GM23338 (cell line): ENCODE results near the gene CIITA. TPM values are rescaled to one million over a fixed set of nuclear protein-coding genes. Genes with fewer than 3 reads are reported as not detected.

Source experiments
- ATAC-seq: fragments of 200-7000 bp; cut with Tn5 transposase; 3 replicates; pipeline ENCODE4 v1.9.1; 2020
- DNase-seq: peaks from one replicate; pipeline ENCODE4 v3.0.0-alpha.2; 2015; ENCODE audit warnings: low spot score
- H2AFZ ChIP-seq: fragments of 200-600 bp; sonication (generic); 2 replicates; pipeline ENCODE4 v1.8.0; 2016; ENCODE audit warnings: antibody characterized with exemption, mild to moderate bottlenecking, moderate library complexity
- H3F3A ChIP-seq: fragments of 200-600 bp; sonication (generic); replicated peaks from 2 replicates; pipeline ENCODE4 v1.8.0; 2017; ENCODE audit warnings: antibody characterized with exemption, mixed run types, low read depth
- H3K27ac ChIP-seq: fragments of 200-600 bp; sonication (generic); 2 replicates; pipeline ENCODE4 v1.6.1; 2016; ENCODE audit warnings: low read depth
- H3K27me3 ChIP-seq: fragments of 200-600 bp; sonication (generic); 2 replicates; pipeline ENCODE4 v1.8.0; 2016; ENCODE audit warnings: mild to moderate bottlenecking, mixed run types, moderate library complexity; ENCODE audit not compliant: insufficient read depth
- H3K36me3 ChIP-seq: fragments of 200-600 bp; sonication (generic); 2 replicates; pipeline ENCODE4 v1.8.0; 2016; ENCODE audit warnings: mild to moderate bottlenecking; ENCODE audit not compliant: insufficient read depth
- H3K4me1 ChIP-seq: fragments of 200-600 bp; sonication (generic); 2 replicates; pipeline ENCODE4 v1.8.0; 2016; ENCODE audit warnings: mild to moderate bottlenecking, moderate library complexity; ENCODE audit not compliant: insufficient read depth
- H3K4me2 ChIP-seq: fragments of 200-600 bp; sonication (generic); 2 replicates; pipeline ENCODE4 v1.7.1; 2017; ENCODE audit warnings: mixed run types
- H3K4me3 ChIP-seq: fragments of 200-600 bp; sonication (generic); 2 replicates; pipeline ENCODE4 v1.6.1; 2016; ENCODE audit warnings: mixed run types
- H3K79me2 ChIP-seq: fragments of 200-600 bp; sonication (generic); replicated peaks from 2 replicates; pipeline ENCODE4 v1.8.0; 2017; ENCODE audit warnings: mild to moderate bottlenecking; ENCODE audit not compliant: insufficient read depth
- H3K9me2 ChIP-seq: fragments of 200-600 bp; sonication (generic); 2 replicates; pipeline ENCODE4 v1.8.0; 2017; ENCODE audit not compliant: insufficient read depth
- H4K20me1 ChIP-seq: fragments of 200-600 bp; sonication (generic); replicated peaks from 2 replicates; pipeline ENCODE4 v1.8.0; 2017; ENCODE audit warnings: mild to moderate bottlenecking; ENCODE audit not compliant: insufficient read depth
- H3K27ac Mint-ChIP-seq: 2 replicates; pipeline ENCODE4 v1.8.0; 2020; ENCODE audit warnings: inconsistent platforms, mild to moderate bottlenecking, moderate library complexity, mixed read lengths
- H3K27me3 Mint-ChIP-seq: 3 replicates; pipeline ENCODE4 v1.8.0; 2022; ENCODE audit warnings: low read depth, mild to moderate bottlenecking, moderate library complexity, mixed read lengths, inconsistent platforms; ENCODE audit not compliant: insufficient read depth, poor library complexity
- H3K36me3 Mint-ChIP-seq: 3 replicates; pipeline ENCODE4 v1.8.0; 2021; ENCODE audit warnings: low read depth, mild to moderate bottlenecking, inconsistent platforms, moderate library complexity, mixed read lengths
- H3K4me1 Mint-ChIP-seq: 3 replicates; pipeline ENCODE4 v1.8.0; 2020; ENCODE audit warnings: mild to moderate bottlenecking, inconsistent platforms, mixed read lengths
- H3K4me3 Mint-ChIP-seq: 3 replicates; pipeline ENCODE4 v1.8.0; 2021; ENCODE audit warnings: moderate library complexity, mild to moderate bottlenecking, inconsistent platforms, mixed read lengths
- H3K9me3 Mint-ChIP-seq: 3 replicates; pipeline ENCODE4 v1.8.0; 2020; ENCODE audit warnings: moderate library complexity, mild to moderate bottlenecking, inconsistent platforms, mixed read lengths
- CREB1 ChIP-seq: fragments of 250-450 bp; sonication (Bioruptor Pico); IDR thresholded peaks from 2 replicates; pipeline ENCODE4 v1.5.0; 2020; ENCODE audit warnings: low read depth, mild to moderate bottlenecking, moderate library complexity
- EZH2 ChIP-seq: fragments of 200-600 bp; sonication (generic); IDR thresholded peaks from one replicate; pipeline ENCODE4 v1.8.0; 2017; ENCODE audit warnings: antibody characterized with exemption, mild to moderate bottlenecking, low read depth; ENCODE audit not compliant: unreplicated experiment
- EZH2phosphoT487 ChIP-seq: fragments of 200-600 bp; sonication (generic); IDR thresholded peaks from one replicate; pipeline ENCODE4 v1.8.1; 2018; ENCODE audit warnings: antibody characterized with exemption; ENCODE audit not compliant: unreplicated experiment
- JUNB ChIP-seq: IDR thresholded peaks from one replicate; pipeline ENCODE4 v1.6.1; 2016; ENCODE audit warnings: antibody characterized with exemption; ENCODE audit not compliant: unreplicated experiment
- NANOG ChIP-seq: IDR thresholded peaks from 2 replicates; pipeline ENCODE4 v1.6.1; 2016; ENCODE audit warnings: antibody characterized with exemption, borderline replicate concordance
- POLR2AphosphoS5 ChIP-seq: IDR thresholded peaks from 2 replicates; pipeline ENCODE4 v1.6.1; 2016; ENCODE audit warnings: antibody characterized with exemption, low read depth
- STAT1 ChIP-seq: IDR thresholded peaks from one replicate; pipeline ENCODE4 v1.6.1; 2016; ENCODE audit warnings: antibody characterized with exemption; ENCODE audit not compliant: unreplicated experiment
- ZNF114 ChIP-seq: fragments of 250-450 bp; sonication (Bioruptor Pico); IDR thresholded peaks from 2 replicates; pipeline ENCODE4 v1.5.0; 2020; ENCODE audit warnings: mild to moderate bottlenecking, moderate library complexity
- ZNF331 ChIP-seq: fragments of 250-450 bp; sonication (Bioruptor Pico); IDR thresholded peaks from 2 replicates; pipeline ENCODE4 v1.5.0; 2020; ENCODE audit warnings: low read depth, mild to moderate bottlenecking, moderate library complexity
- polyA plus RNA-seq: library from polyadenylated mRNA; unstranded; fragments of >200 nt; fragmentation: Nextera tagmentation; extraction: Ambion mirVana; gene quantifications from 2 replicates; pipeline ENCODE4 v1.2.1, GENCODE V29; 2016
- total RNA-seq: library from RNA; depleted of rRNA; stranded (reverse); fragments of >200 nt; shearing (Covaris generic); gene quantifications from 2 replicates; pipeline ENCODE4 v1.2.3, GENCODE V29; 2014
- TF ChIP-seq, protein P1 (sequence below), 2 experiments: fragments of 200-600 bp in 1 of 2; sonication (generic) in 1 of 2; conservative IDR thresholded peaks; 2 replicates each; pipeline versions ENCODE4 v1.5.1 to v1.6.1; 2016 to 2017; ENCODE audit warnings: antibody characterized with exemption in 2 of 2, low read depth in 2 of 2, mild to moderate bottlenecking in 2 of 2, moderate library complexity in 1 of 2
- TF ChIP-seq, protein P2 (sequence below): IDR thresholded peaks from 2 replicates; pipeline ENCODE4 v1.6.1; 2016; ENCODE audit warnings: antibody characterized with exemption
- TF ChIP-seq, protein P3 (sequence below): IDR thresholded peaks from one replicate; pipeline ENCODE4 v1.6.1; 2018; ENCODE audit warnings: antibody characterized with exemption; ENCODE audit not compliant: unreplicated experiment

Gene CIITA
- total and polyA plus RNA-seq, 2 experiments from 2014 or later: 0.10 to 0.57 TPM

DNA sequence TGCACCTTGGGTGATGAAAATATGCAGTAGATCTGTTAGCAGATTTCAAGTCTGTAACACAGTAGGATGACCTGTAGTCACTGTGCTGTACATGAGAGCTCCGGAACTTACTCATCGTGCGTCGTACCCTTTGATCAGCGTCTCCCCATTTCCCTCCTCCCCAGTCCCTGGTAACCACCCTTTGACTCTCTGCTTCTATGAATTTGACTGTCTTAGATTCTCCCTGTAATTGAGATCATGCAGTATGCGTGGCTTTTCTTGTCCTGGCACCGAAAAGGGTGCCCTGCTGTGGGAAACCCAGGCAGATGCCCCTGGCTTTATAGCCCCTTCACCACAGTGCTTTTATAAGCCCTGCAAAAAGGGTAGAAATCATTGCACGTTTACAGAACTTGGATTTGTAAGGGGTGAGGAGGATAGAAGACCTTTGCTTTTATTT, 87.9 kb downstream of the CIITA start (continued):
- TF ChIP-seq NANOG (no peak), EZH2 (no peak), ZNF331 (CRISPR knock-in tag) (no peak), STAT1 (no peak), EZH2phosphoT487 (no peak), ZNF114 (CRISPR knock-in tag) (no peak), POLR2AphosphoS5 (no peak), JUNB (no peak)
- TF ChIP-seq, protein P1, sequence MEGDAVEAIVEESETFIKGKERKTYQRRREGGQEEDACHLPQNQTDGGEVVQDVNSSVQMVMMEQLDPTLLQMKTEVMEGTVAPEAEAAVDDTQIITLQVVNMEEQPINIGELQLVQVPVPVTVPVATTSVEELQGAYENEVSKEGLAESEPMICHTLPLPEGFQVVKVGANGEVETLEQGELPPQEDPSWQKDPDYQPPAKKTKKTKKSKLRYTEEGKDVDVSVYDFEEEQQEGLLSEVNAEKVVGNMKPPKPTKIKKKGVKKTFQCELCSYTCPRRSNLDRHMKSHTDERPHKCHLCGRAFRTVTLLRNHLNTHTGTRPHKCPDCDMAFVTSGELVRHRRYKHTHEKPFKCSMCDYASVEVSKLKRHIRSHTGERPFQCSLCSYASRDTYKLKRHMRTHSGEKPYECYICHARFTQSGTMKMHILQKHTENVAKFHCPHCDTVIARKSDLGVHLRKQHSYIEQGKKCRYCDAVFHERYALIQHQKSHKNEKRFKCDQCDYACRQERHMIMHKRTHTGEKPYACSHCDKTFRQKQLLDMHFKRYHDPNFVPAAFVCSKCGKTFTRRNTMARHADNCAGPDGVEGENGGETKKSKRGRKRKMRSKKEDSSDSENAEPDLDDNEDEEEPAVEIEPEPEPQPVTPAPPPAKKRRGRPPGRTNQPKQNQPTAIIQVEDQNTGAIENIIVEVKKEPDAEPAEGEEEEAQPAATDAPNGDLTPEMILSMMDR (conservative IDR thresholded peaks at IDR 0.05; ENCODE audit: low read depth in 2 of 2): no peak
- TF ChIP-seq, protein P2, sequence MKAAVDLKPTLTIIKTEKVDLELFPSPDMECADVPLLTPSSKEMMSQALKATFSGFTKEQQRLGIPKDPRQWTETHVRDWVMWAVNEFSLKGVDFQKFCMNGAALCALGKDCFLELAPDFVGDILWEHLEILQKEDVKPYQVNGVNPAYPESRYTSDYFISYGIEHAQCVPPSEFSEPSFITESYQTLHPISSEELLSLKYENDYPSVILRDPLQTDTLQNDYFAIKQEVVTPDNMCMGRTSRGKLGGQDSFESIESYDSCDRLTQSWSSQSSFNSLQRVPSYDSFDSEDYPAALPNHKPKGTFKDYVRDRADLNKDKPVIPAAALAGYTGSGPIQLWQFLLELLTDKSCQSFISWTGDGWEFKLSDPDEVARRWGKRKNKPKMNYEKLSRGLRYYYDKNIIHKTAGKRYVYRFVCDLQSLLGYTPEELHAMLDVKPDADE: no peak
- TF ChIP-seq, protein P3, sequence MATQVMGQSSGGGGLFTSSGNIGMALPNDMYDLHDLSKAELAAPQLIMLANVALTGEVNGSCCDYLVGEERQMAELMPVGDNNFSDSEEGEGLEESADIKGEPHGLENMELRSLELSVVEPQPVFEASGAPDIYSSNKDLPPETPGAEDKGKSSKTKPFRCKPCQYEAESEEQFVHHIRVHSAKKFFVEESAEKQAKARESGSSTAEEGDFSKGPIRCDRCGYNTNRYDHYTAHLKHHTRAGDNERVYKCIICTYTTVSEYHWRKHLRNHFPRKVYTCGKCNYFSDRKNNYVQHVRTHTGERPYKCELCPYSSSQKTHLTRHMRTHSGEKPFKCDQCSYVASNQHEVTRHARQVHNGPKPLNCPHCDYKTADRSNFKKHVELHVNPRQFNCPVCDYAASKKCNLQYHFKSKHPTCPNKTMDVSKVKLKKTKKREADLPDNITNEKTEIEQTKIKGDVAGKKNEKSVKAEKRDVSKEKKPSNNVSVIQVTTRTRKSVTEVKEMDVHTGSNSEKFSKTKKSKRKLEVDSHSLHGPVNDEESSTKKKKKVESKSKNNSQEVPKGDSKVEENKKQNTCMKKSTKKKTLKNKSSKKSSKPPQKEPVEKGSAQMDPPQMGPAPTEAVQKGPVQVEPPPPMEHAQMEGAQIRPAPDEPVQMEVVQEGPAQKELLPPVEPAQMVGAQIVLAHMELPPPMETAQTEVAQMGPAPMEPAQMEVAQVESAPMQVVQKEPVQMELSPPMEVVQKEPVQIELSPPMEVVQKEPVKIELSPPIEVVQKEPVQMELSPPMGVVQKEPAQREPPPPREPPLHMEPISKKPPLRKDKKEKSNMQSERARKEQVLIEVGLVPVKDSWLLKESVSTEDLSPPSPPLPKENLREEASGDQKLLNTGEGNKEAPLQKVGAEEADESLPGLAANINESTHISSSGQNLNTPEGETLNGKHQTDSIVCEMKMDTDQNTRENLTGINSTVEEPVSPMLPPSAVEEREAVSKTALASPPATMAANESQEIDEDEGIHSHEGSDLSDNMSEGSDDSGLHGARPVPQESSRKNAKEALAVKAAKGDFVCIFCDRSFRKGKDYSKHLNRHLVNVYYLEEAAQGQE: no peak

DNA sequence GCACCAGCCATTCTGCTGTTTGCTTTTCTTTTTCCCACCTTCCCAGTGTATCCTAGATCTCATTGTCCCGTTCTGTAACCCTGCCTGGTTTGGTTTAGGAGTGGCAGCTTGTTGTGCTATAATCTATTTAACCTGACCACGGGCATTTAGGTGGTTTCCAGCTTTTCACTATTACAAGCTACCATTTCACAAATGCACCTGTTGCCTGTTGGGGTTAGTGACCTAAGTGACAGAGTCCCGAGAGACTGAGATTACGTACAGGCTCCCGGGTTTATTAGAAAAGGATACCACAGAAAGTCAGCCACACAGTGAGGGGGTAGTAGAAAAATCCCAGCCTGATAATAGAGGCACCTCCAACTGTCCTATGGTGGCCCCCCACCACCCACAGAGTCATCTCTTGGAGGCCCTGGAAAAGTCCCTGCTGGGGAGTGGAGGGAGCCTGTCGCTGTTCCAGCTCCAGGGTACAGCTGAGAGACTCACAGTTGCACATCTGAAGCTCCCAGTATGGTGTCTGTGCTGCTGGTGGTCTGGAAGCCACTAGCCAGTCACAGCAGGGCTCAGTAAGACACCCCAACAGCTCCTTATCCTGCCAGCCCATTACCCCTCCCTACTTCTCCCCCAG, 88.5 kb downstream of the CIITA start:
- peaks cover 11% of the 10 kb centered on the region; the same call in 1 of the 3 replicates for H3K36me3 Mint-ChIP-seq
- Histone ChIP-seq H3K4me3 (no peak overlapping the region), H3K79me2 (no peaks in the 10 kb centered on the region), H3K27me3 (no peaks in the 10 kb centered on the region), H3K27ac (no peak overlapping the region), H3K36me3 (peaks cover 3% of the 10 kb centered on the region; the same call in 1 of the 2 replicates), H4K20me1 (no peaks in the 10 kb centered on the region), H3K4me2 (no peak overlapping the region), H3K4me1 (no peaks in the 10 kb centered on the region), H3F3A (no peaks in the 10 kb centered on the region), H2AFZ (no peak overlapping the region), H3K9me2 (no peaks in the 10 kb centered on the region)
- ATAC-seq (no peak), DNase-seq (no peak)
- H3K4me3 Mint-ChIP-seq: no peak overlapping the region
- peaks cover 6% of the 10 kb centered on the region for H3K27me3 Mint-ChIP-seq
- no peaks in the 10 kb centered on the region for H3K9me3 Mint-ChIP-seq
- H3K4me1 Mint-ChIP-seq: peaks cover 4% of the 10 kb centered on the region; the same call in 2 of the 3 replicates
- H3K27ac Mint-ChIP-seq: no peak overlapping the region
- TF ChIP-seq, protein P3: no peak
- no peak for TF ChIP-seq CREB1 (CRISPR knock-in tag)
